GM18868 (cell line): ENCODE data around the gene PAX5.

ENCODE experiments used
- ATAC-seq: cut with Tn5 transposase; IDR thresholded peaks from one replicate; pipeline ENCODE4 v1.9.1; 2021; ENCODE audit warnings: mild to moderate bottlenecking, moderate library complexity; ENCODE audit not compliant: unreplicated experiment

PAX5 gene

GRCh38 chr9:36787709-36788108 lies 246.4 kb downstream of the PAX5 start:
- ATAC-seq = no peak
